GM10847 (cell line): ENCODE measurements around the gene NGF.

Source experiments
- POLR2A ChIP-seq: IDR thresholded peaks from 2 replicates; pipeline ENCODE4 v1.6.1; 2011; ENCODE audit not compliant: insufficient read length; ENCODE audit errors: extremely low read depth

NGF gene

DNA sequence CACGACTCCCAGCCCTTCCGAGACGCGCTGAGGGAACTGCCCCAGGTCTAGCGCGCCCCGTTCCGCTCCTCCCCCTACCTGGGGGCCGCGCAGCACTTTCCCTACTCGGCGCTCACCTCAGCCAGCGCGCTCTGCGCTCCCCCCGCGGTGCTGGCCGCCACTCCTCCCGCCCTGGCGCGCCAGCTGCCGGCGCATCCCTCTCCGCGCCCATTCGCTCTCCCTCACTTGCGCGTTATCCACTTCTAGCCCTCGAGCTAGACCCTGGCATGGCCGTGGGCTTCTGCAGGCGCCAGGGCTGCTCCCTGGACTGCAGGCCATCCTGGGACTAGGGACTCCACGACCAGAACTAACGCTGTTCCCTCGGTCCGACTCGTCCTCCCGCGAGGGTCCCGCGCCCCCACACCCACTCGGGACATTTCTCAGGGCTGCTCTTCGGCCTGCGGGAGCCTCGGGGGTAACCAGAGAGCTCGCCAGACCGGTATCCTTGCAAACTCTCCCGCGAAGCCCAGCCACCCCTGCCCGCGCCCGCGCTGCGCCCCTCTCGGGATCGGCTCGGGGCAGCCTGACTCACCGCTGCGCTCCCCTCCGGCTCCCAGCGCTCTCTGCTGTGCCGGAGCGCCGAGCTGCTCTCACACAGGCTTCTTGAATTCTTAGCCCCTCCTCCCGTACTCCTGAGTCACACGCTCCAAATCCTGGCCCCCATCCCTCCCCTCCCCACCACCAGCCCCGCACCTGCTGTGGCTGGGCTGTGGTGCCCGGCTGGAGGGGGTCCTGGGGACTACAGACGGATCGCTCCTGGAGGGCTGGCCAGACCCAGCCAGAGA lies at the start of gene NGF:
NGF (minus strand) TSS at position 617 of the 824 bp plus-strand sequence. CDS start 51,454 bp downstream, outside the sequence.
- TF ChIP-seq POLR2A, result no peak

- no peak for TF ChIP-seq POLR2A
Measured at GRCh38 chr1:115379943-115380342, 41.9 kb upstream of the NGF start.

GRCh38 chr1:115377411-115377810 lies 39.4 kb upstream of the NGF start:
- no peak for TF ChIP-seq POLR2A

- no peak for TF ChIP-seq POLR2A
Measured at GRCh38 chr1:115374598-115374997, 36.5 kb upstream of the NGF start.

DNA sequence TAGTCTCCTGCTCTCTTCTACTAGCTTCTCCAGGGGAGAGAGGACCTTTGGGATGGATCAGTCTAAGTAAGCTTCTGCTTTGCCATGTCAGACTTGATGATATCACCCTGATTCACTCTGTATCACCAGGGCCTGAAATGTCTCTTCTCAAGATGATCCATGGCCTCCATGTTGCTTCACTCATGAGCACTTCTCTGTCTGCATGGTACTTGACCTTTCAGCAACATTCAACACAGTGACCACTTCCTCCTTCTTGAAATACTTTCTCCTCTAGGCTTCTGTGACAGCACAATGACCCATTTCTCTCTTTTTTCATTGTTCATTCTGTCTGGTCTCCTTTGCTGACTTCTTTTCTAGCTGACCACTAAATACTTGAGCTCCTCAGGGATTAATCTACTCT lies 35.3 kb upstream of the NGF start:
- no peak for TF ChIP-seq POLR2A

DNA sequence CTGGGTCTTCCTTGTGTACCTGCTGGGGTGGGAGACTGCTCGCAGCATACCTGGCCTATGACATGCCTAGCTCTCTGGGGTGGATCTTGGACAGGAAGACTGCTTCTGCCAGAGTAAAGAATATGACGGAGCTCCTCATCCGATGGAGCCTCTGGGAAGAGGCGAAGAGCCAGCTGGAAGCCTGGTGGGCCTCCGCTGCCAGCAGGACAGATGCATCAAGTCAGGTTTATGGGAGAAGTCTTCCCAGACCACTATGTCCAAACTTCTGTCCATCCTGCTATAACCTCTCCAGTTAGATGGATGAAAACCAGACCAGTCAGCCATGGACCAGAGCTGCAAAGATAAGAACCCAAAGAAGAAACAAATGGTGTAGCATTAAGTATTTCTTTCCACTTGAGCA lies 27.7 kb upstream of the NGF start:
- no peak for TF ChIP-seq POLR2A

DNA sequence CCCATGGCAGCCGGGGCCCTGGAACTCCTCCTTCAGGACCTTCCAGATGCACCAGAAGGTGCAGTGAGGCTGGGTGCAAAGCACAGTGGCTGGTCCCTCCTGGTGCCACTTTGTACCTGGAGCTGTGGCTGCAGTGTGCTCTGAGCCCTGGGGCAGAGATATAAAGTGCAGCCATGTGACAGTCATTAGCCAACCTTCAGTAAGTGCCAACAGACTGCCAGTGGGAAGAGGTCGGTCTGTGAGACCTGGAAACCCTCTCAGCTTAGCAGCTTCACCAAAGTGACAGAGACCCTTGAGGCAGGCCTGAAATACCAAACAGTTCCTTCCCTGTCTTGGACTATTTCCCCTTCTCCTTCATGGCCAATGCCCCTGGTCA lies 26.7 kb upstream of the NGF start:
- no peak for TF ChIP-seq POLR2A

DNA sequence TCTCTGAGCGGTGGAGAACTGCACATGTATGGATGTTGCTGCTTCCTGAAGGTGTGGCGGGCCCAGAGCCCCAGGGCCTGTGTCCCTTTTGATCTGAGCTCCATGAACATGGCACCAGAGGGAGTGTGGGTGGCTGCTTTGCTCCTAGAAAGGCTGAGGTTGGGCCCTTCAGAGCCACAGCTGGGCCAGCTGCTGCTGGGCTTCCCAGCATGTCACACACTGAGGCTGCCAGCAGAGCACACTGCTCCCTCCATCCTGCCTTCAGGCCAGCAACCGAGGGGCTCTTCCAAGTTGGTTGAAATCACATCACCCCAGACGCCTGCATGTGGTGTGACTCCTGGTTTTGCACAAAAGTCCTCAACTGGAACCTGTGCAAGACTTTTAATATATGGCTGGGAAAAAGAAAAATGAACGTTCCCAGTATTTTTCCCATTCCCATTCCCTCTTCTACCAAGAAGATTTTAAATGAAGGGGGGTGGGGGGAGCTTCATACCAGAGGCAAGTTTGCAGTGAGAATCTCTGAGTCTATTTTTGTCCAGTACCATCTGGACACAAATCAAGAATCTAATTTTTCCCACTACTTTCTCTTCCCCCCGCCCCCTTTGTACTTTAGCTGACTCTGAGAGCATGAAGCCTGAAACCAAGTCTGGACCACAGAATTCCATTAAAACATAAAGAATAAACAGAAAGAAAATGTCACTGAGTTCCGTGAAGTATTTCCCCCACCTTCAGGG lies 26.2 kb upstream of the NGF start:
- no peak for TF ChIP-seq POLR2A

GRCh38 chr1:115363171-115363570 lies 25.1 kb upstream of the NGF start:
- no peak for TF ChIP-seq POLR2A

DNA sequence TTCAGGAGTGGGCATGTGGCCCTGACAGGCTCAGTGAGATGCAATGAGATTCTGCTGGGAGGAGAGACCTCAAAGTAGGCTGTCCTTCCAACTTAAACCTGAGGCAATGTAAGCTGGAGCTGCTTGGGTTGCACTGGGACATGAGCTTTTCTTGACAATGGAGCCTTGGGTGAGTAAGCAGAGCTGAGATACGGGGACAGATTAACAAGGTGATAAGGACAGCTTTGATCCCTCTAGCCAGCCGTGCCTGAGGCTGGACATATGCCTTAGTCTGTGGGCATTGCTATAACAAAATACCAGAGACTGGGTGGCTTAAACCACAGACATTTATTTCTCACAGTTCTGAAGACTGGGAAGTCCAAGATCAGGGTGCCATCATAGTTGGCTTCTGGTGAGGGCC lies 18.3 kb upstream of the NGF start:
- no peak for TF ChIP-seq POLR2A

GRCh38 chr1:115355069-115355468 lies 17.0 kb upstream of the NGF start:
- no peak for TF ChIP-seq POLR2A

DNA sequence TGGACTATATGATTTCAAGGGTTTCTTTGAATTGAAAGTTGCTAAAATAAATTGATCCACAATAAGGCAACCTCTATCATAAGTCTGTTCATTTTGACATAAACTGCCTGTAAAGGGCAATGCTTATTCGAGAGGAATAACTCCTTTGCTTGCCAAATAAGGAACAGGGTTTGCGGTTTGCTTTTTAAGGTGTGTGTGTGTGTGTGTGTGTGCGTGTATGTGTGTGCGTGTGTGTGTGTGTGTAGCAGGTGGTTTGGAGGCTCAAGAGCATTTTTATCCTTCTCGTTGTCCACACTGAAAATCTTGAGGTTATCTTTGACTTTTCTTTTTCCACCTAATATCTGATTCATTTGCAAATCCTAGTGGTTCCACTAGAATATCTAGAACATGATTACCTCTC lies 13.1 kb upstream of the NGF start:
- TF ChIP-seq POLR2A, result no peak

DNA sequence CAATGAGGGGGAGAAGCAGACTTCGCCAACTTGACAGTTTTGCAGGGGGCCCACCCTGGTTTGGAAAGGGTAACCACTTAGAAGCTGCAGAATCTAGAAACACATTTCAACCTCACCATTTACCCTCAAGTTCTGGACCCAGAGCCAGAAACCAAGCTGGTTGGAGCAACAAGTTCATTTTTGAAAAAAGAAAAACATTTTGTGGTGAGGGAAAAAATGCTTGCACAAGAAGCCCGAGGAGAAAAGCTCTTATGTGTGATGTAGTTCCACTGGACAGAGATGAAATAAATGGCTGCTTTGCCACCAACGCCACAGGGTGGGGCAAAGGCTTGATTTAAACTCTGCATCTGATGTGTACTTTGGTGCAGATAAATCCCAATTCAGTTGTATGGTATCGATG lies 10.6 kb upstream of the NGF start:
- no peak for TF ChIP-seq POLR2A

GRCh38 chr1:115347282-115347681 lies 9.2 kb upstream of the NGF start:
- TF ChIP-seq POLR2A, result no peak

- TF ChIP-seq POLR2A, result no peak
Measured at GRCh38 chr1:115343200-115343737, 5.2 kb upstream of the NGF start.

GRCh38 chr1:115341948-115342347 lies 3.9 kb upstream of the NGF start:
- TF ChIP-seq POLR2A, result no peak
